ENCODE measurements around the gene SPTBN5.

Gene SPTBN5

GRCh38 chr15:41829959-41830646 is 63.8 kb downstream of the SPTBN5 start:
- in situ Hi-C loops (cut with HindIII; ENCODE audit: low sequenced_read_pairs) = no loop called here

GRCh38 chr15:41828807-41829141 is 65.1 kb downstream of the SPTBN5 start:
- in situ Hi-C loops (cut with HindIII; ENCODE audit: low sequenced_read_pairs) = no loop called here

- in situ Hi-C loops (cut with HindIII; ENCODE audit: low sequenced_read_pairs) = no loop called here
These were observed 65.7 kb downstream of the SPTBN5 start, which contains the start of gene JMJD7 for GRCh38 chr15:41827880-41828806. Gene JMJD7 (plus strand): TSS chr15:41828092. CDS start chr15:41828125, 33 bp downstream.

GRCh38 chr15:41827290-41827879 is 66.5 kb downstream of the SPTBN5 start:
- in situ Hi-C loops (cut with HindIII; ENCODE audit: low sequenced_read_pairs) = no loop called here

- in situ Hi-C loops (cut with HindIII; ENCODE audit: low sequenced_read_pairs) = no loop called here
These were observed 68.0 kb downstream of the SPTBN5 start for GRCh38 chr15:41825572-41826535.

- in situ Hi-C loops (cut with HindIII; ENCODE audit: low sequenced_read_pairs) = no loop called here
These were observed 68.7 kb downstream of the SPTBN5 start for GRCh38 chr15:41825145-41825544.

- in situ Hi-C loops (cut with HindIII; ENCODE audit: low sequenced_read_pairs) = no loop called here
These were observed 69.6 kb downstream of the SPTBN5 start for GRCh38 chr15:41824062-41824745.

GRCh38 chr15:41823502-41823901 is 70.4 kb downstream of the SPTBN5 start:
- in situ Hi-C loops (cut with HindIII; ENCODE audit: low sequenced_read_pairs) = no loop called here

- in situ Hi-C loops (cut with HindIII; ENCODE audit: low sequenced_read_pairs) = no loop called here
These were observed 70.9 kb downstream of the SPTBN5 start for GRCh38 chr15:41822957-41823356.

GRCh38 chr15:41822471-41822870 is 71.4 kb downstream of the SPTBN5 start:
- in situ Hi-C loops (cut with HindIII; ENCODE audit: low sequenced_read_pairs) = no loop called here

- in situ Hi-C loops (cut with HindIII; ENCODE audit: low sequenced_read_pairs) = no loop called here
These were observed 72.0 kb downstream of the SPTBN5 start for GRCh38 chr15:41821831-41822230.

- in situ Hi-C loops (cut with HindIII; ENCODE audit: low sequenced_read_pairs) = no loop called here
These were observed 72.9 kb downstream of the SPTBN5 start for GRCh38 chr15:41820791-41821423.

- in situ Hi-C loops (cut with HindIII; ENCODE audit: low sequenced_read_pairs) = no loop called here
These were observed 74.3 kb downstream of the SPTBN5 start for GRCh38 chr15:41819455-41820050.

GRCh38 chr15:41817781-41818180 is 76.1 kb downstream of the SPTBN5 start:
- in situ Hi-C loops (cut with HindIII; ENCODE audit: low sequenced_read_pairs) = no loop called here

- in situ Hi-C loops (cut with HindIII; ENCODE audit: low sequenced_read_pairs) = no loop called here
These were observed 76.5 kb downstream of the SPTBN5 start for GRCh38 chr15:41817327-41817726.

GRCh38 chr15:41816788-41817187 is 77.1 kb downstream of the SPTBN5 start:
- in situ Hi-C loops (cut with HindIII; ENCODE audit: low sequenced_read_pairs) = no loop called here

- in situ Hi-C loops (cut with HindIII; ENCODE audit: low sequenced_read_pairs) = loop anchor here (5.0 kb wide), 3 partner anchors 37 to 77 kb away; no protein-coding TSS in a partner anchor
These were observed 79.3 kb downstream of the SPTBN5 start for GRCh38 chr15:41814534-41814933.

- in situ Hi-C loops (cut with HindIII; ENCODE audit: low sequenced_read_pairs) = loop anchor here (5.0 kb wide), 3 partner anchors 36 to 76 kb away; no protein-coding TSS in a partner anchor
These were observed 80.4 kb downstream of the SPTBN5 start for GRCh38 chr15:41813426-41813825.
